ENCODE data around the gene LRRC4C.
A peak's percentile ranks its signal among the peaks of the same experiment; 100 is the strongest.

LRRC4C gene

DNA sequence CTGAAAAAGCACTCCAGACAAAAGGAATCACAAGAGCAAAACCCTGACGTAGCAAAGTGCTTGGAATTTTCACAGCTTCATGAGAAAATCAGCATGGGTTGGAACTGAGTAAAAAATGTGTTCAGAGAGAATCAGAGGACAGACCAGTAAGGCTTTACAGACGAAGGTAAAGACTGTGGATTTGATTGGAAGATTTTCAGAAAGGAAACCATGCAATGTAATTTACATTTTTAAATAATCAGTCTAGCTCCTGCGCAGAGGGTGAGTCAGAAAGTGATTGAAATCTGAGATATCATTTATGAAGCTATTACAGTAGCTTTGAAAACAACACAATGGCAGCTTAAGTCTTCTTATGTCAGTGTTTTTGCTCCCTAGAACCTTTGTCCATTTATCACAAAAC, 1122.3 kb downstream of the LRRC4C start:
- no peaks in the 10 kb centered on the region for H3K4me1 Mint-ChIP-seq (ENCODE audit: low read depth)
- H3K27ac Mint-ChIP-seq: no peak overlapping the region
- H3K36me3 Mint-ChIP-seq (ENCODE audit: low read depth): no peaks in the 10 kb centered on the region
- H3K9me3 Mint-ChIP-seq: peaks cover 16% of the 10 kb centered on the region
- DNase-seq: no peak
- H3K27me3 Mint-ChIP-seq: no peaks in the 10 kb centered on the region
- no peak overlapping the region for H3K4me3 Mint-ChIP-seq

DNA sequence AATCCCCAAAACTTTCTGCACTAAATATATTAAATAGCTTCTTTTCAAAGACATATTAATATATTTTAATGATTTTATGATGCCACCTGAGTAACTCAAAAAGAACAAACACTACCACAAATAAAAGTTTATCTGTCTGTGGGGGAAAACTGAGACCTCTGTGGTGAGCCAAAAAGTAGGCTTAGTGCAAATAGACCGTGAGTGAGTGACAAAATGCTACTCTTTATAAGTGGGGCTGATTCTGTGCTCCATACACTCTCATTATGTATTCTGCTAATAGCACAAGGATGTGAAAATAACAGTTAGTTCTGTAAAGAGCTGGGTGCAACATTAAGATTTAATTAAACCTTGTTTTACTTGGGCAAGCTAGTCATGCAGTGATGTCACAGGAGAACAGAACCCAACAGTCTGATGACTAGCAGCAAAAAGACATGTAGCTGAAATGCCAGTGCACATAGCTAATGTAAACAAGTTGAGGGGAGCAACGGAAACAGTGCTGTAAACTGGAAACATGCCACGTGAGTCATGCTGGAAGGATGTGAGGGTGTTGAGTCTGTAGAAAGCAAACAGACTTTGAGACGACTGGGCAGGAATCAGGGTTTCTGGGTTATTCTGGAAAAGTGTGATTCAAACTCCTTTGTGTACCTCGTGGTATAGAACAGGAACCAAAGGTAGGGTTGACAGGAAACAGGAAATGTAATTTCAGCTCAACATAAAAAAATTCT, 1130.4 kb downstream of the LRRC4C start:
- Mint-ChIP-seq H3K27me3 (no peaks in the 10 kb centered on the region), H3K27ac (no peak overlapping the region), H3K36me3 (ENCODE audit: low read depth) (no peaks in the 10 kb centered on the region), H3K4me3 (no peak overlapping the region), H3K9me3 (peaks cover 16% of the 10 kb centered on the region), H3K4me1 (ENCODE audit: low read depth) (no peaks in the 10 kb centered on the region)
- no peak for DNase-seq

DNA sequence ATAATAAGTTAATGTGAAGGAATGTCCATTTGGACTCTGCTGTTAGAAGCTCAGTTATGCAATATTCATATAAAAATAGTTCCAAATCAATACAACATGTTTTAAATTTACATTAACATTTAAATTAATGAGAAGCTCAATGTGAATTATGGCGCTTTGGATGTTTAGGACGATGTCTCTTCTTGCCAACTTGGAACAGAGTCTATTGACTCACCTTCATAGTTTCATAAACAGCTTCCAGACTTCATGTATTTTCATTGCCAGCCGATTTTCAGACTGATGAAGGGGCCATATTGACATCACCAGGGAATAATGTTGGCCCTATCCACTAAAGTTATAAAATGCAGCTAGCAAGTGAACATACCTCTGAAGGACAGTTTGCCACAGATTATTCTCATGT, 1136.2 kb downstream of the LRRC4C start:
- H3K9me3 Mint-ChIP-seq: peaks cover 8% of the 10 kb centered on the region
- H3K27me3 Mint-ChIP-seq: no peaks in the 10 kb centered on the region
- DNase-seq: no peak

DNA sequence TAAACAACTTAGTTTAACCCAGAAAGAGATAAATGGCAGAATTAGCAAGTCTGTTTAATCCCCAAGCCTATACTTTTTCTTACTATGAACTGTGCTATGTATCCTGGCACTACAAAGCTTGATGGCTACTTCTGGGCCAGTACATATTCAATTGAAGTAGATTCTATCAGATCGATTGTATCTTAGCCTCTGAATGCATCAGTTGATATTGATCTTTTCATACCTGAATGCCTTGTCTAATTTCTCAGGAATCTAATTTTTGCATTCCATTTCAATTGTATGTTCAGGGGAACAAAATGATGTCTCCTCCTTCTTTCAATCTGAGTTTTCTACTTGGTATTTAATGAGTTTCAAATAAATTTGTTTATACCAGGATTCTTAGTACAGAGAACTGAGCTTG, 1137.9 kb downstream of the LRRC4C start:
- no peak overlapping the region for H3K27ac Mint-ChIP-seq
- no peak for DNase-seq
- H3K36me3 Mint-ChIP-seq (ENCODE audit: low read depth): no peaks in the 10 kb centered on the region
- no peaks in the 10 kb centered on the region for H3K27me3 Mint-ChIP-seq
- peaks cover 12% of the 10 kb centered on the region for H3K9me3 Mint-ChIP-seq
- H3K4me3 Mint-ChIP-seq: no peak overlapping the region
- no peaks in the 10 kb centered on the region for H3K4me1 Mint-ChIP-seq (ENCODE audit: low read depth)

More for the DNA sequence above, 1136.2 kb downstream of the LRRC4C start:
- Mint-ChIP-seq H3K36me3 (ENCODE audit: low read depth) (no peaks in the 10 kb centered on the region), H3K4me3 (no peak overlapping the region), H3K27ac (no peak overlapping the region), H3K4me1 (ENCODE audit: low read depth) (no peaks in the 10 kb centered on the region)

DNA sequence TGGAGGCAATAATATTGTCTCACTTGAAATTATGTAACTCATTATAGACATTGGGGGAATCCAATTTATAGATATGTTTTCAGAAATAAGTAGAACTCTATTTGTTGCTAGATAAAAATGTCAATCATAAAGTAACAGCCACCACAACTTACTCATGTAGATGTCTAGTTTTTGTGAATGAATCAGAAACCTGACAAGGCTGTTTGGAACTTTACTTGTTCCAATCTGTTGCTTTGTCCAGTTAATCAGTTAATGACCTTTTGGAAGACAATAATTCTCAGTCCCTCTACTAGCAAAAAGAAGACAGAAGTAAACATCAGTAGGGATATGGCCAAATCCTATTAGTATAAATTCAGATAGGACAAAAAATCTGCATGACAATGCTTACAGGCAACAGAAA, 1143.3 kb downstream of the LRRC4C start:
- Mint-ChIP-seq H3K36me3 (ENCODE audit: low read depth) (no peaks in the 10 kb centered on the region), H3K4me1 (ENCODE audit: low read depth) (no peaks in the 10 kb centered on the region), H3K27me3 (no peaks in the 10 kb centered on the region), H3K4me3 (no peak overlapping the region), H3K27ac (no peak overlapping the region), H3K9me3 (peaks cover 20% of the 10 kb centered on the region)
- DNase-seq: no peak

DNA sequence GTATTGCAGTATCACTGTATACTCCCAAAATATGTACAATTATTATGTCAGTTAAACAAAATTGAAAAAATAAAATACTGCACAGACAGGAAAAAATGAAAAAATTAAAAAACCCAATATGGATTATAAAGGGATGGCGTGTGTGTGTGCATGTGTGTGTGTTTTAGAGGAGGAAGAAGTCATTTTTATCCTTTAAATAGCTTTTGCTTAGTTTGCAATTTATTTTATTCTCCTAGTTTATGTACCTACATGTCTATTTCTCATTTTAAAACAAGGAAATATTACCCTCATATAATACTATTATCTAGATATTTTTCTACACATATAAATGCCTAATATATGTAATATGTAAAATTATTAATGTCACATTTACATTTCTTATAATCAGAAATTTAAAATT, 1144.3 kb downstream of the LRRC4C start:
- Mint-ChIP-seq H3K9me3 (peaks cover 20% of the 10 kb centered on the region), H3K4me1 (ENCODE audit: low read depth) (no peaks in the 10 kb centered on the region), H3K36me3 (ENCODE audit: low read depth) (no peaks in the 10 kb centered on the region), H3K27me3 (no peaks in the 10 kb centered on the region), H3K27ac (no peak overlapping the region), H3K4me3 (no peak overlapping the region)
- DNase-seq: no peak

DNA sequence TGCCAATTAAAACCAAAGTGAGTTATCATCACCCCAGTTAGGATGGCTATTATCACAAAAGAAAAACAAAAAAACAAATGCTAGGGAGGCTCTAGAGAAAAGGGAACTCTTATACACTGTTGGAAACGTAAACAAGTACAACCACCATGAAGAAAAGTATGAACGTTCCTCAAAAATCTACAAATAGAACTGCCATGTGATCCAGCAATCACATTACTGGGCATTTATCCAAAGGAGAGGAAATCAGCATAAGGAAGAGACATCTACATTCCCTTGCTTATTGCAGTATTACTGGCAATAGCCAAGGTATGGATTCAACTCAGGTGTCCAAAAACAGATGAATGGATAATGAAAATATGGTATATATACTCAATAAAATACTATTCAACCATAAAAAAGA, 1145.1 kb downstream of the LRRC4C start:
- H3K4me3 Mint-ChIP-seq: no peak overlapping the region
- H3K27me3 Mint-ChIP-seq: no peaks in the 10 kb centered on the region
- no peaks in the 10 kb centered on the region for H3K4me1 Mint-ChIP-seq (ENCODE audit: low read depth)
- DNase-seq: no peak
- H3K9me3 Mint-ChIP-seq: peaks cover 20% of the 10 kb centered on the region
- no peaks in the 10 kb centered on the region for H3K36me3 Mint-ChIP-seq (ENCODE audit: low read depth)
- no peak overlapping the region for H3K27ac Mint-ChIP-seq

DNA sequence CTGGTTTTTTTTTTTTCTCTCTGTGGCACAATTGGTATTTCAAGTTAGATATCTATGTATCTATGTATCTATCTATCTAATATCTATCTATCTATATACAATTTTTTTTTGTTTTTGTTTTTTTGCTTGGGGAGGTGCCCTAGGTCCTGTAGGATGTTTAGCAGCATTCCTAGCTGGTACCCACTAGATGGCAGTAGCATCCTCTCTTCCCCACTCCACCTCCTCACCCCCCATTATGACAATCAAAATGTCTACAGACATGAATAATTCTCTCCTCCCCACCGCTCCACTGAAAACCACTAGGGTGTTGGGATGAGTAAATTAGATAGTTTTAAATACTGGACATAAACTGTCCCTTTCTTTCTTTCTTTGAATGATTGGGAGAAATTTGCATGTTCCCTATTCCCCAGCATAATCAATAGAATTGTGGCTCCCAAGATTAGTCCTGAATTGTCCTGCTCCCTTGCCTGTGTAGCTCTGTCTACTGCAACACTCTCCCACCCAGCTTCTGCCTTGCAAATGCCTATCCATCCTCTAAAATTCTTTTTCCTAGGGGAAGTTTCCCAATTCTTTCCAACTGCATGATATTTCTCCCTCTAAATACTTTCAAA, 1152.4 kb downstream of the LRRC4C start:
- Mint-ChIP-seq H3K27ac (no peak overlapping the region), H3K9me3 (peaks cover 13% of the 10 kb centered on the region), H3K4me1 (ENCODE audit: low read depth) (no peaks in the 10 kb centered on the region), H3K27me3 (no peaks in the 10 kb centered on the region), H3K36me3 (ENCODE audit: low read depth) (no peaks in the 10 kb centered on the region), H3K4me3 (no peak overlapping the region)
- DNase-seq: no peak

DNA sequence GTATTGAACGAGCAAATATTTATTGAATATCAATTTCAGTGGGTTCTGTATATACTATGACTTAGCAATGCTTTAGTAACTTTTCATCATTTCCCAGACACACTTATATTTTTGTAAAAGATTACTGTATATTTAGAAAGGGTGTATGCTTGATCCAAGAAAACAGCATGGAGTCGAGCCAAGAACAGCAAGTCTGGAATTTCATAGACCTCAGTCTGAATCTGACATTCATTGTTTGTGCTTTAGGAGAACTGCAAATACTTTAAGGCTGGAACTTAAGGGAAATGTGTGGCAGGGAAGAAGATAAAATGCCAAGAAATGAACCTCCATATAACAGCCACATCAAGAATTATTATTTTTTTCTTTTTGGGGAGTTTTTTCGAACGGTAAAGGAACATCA, 1156.8 kb downstream of the LRRC4C start:
- H3K27ac Mint-ChIP-seq: no peak overlapping the region

DNA sequence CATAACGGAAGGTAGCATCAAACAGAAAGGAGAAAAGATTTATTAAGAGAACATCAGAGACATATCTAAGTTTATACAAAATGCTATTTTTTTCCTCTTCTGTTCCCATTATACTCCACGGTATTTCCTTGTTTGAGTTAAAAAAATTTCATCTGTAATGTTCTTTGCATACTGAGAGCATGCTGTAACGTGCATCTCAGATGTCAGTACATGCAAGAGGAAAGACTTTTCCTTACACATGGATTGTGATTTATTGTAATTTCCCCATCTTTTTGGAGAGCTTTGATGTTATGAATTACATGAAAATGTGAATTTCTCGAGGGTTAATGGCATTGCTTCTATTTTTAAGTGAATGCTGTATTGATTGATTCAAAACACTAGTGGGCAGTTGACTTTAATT, 1164.0 kb downstream of the LRRC4C start:
- Mint-ChIP-seq H3K36me3 (ENCODE audit: low read depth) (no peaks in the 10 kb centered on the region), H3K9me3 (peaks cover 15% of the 10 kb centered on the region), H3K27ac (no peak overlapping the region), H3K4me3 (no peak overlapping the region), H3K27me3 (peaks cover 26% of the 10 kb centered on the region), H3K4me1 (ENCODE audit: low read depth) (peaks cover 9% of the 10 kb centered on the region)
- no peak for DNase-seq

More for the DNA sequence above, 1156.8 kb downstream of the LRRC4C start:
- Mint-ChIP-seq H3K4me3 (no peak overlapping the region), H3K4me1 (ENCODE audit: low read depth) (no peaks in the 10 kb centered on the region), H3K36me3 (ENCODE audit: low read depth) (no peaks in the 10 kb centered on the region), H3K27me3 (no peaks in the 10 kb centered on the region), H3K9me3 (peaks cover 26% of the 10 kb centered on the region)
- no peak for DNase-seq

DNA sequence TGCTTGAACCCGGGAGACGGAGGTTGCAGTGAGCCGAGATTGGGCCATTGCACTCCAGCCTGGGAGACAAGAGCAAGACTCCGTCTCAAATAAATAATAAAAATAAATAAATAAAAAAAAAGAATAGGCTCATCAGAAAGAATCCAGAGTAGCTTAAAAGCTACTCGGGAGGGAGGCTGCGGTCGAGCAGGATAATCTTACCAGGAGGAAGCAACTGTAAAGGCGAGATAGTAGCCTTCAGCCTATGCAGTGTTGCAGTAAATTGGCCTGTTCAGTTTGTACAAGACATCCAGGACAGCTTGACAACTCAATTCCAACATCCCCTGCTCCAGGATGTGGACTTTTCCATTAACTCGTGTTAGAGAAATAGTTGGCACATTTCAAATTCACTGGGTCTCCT, 1164.7 kb downstream of the LRRC4C start:
- Mint-ChIP-seq H3K4me3 (no peak overlapping the region), H3K27ac (no peak overlapping the region), H3K36me3 (ENCODE audit: low read depth) (no peaks in the 10 kb centered on the region), H3K4me1 (ENCODE audit: low read depth) (peaks cover 9% of the 10 kb centered on the region), H3K9me3 (peaks cover 15% of the 10 kb centered on the region), H3K27me3 (peaks cover 26% of the 10 kb centered on the region)
- DNase-seq: no peak

DNA sequence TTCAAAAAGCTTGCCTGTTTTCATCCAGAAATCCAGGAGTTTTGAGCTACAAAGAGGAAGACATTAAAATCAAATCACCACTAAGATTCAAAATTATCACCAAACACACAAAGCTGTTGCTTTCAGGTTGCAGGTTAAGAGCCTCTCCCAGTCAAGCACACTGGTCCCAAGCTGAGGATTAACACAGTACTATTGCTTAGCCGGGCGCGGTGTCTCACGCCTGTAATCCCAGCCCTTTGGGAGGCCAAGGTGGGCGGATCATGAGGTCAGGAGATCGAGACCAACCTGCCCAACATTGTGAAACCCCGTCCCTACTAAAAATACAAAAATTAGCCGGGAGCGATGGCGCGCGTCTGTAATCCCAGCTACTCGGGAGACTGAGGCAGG, 1165.1 kb downstream of the LRRC4C start:
- Mint-ChIP-seq H3K9me3 (peaks cover 12% of the 10 kb centered on the region), H3K27ac (no peak overlapping the region), H3K4me3 (no peak overlapping the region), H3K27me3 (peaks cover 26% of the 10 kb centered on the region), H3K36me3 (ENCODE audit: low read depth) (no peaks in the 10 kb centered on the region), H3K4me1 (ENCODE audit: low read depth) (peaks cover 9% of the 10 kb centered on the region)
- no peak for DNase-seq

DNA sequence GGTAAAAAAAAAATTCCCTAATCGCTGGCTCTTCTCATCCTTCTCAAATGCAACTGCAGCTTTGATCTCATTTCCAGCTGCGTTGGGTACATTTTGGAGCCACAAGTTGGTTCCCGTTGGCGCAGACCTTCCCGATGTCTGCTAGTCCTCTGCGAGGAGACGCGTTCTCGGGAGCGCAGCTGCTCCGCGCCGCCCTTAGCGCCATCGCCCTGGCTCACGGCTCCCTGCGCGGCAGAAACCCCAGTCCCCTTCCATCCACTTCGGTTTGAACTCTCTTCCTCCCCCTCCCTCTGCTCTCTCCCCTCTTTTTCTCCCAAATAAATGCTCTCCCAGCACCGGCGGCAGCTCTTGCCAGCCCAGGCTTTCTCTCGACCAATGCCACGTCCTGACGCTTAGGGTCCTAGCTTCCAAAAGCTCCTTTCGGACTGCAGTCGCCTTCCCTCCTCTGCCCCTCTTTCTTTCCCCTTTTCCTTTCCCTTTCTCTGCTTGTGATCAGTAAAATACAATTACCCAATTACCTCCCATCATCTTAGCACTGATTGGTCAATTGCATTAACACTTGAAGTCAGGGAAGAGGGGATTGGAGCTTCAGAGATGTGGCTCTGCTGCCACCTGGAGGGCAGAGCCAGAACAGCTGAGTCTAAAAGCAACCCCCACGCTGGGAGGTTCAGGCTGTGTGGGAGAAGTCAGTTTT, 1165.7 kb downstream of the LRRC4C start:
- Mint-ChIP-seq H3K27me3 (peaks cover 26% of the 10 kb centered on the region), H3K4me3 (peak overlapping the region; percentile 28), H3K36me3 (ENCODE audit: low read depth) (no peaks in the 10 kb centered on the region), H3K9me3 (peaks cover 10% of the 10 kb centered on the region), H3K27ac (no peak overlapping the region), H3K4me1 (ENCODE audit: low read depth) (peaks cover 9% of the 10 kb centered on the region)
- peak; percentile 33 for DNase-seq

DNA sequence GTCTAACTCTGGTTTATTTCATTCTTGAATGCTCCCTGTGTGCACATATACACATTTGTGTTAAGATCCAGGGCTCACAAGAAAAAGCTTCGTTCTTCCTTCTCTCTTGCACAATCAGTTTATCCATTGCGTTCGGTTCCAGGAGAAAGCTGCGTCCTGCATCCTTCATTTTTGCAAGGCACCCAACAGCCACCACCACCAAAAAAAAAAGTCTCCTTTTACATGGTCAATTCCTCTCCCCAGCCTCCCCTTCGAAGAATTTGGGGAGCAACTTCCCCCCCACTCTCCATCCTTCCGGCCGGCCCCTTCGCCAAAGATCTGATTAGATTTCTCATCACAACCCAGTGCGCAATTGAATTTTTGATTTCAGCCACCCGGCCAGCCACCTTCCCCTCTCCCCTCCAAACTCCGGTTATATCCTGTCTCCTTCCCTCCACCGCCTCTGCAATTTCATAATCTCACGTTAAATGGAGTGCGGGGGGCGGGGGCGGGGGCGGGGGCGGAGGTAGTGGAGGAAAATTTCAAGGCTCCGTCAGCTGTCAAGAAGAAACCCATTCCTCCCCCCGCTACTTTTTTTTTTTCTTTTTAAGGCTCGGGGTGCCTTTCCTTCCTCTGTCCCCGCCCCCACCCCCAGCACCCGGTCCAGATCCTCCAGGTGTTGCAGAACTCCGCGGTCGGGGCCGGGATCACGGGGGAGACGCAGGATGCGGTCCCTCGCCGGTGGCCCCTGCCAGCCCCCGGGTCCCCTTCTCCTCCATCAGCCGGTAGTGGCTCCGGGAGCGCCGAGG, 1166.5 kb downstream of the LRRC4C start:
- H3K4me1 Mint-ChIP-seq (ENCODE audit: low read depth): peaks cover 9% of the 10 kb centered on the region
- no peak overlapping the region for H3K4me3 Mint-ChIP-seq
- DNase-seq: no peak
- no peaks in the 10 kb centered on the region for H3K36me3 Mint-ChIP-seq (ENCODE audit: low read depth)
- H3K27me3 Mint-ChIP-seq: peaks cover 26% of the 10 kb centered on the region
- H3K27ac Mint-ChIP-seq: no peak overlapping the region
- H3K9me3 Mint-ChIP-seq: peaks cover 4% of the 10 kb centered on the region

Measured in activated T-cell treated with anti-CD3 and anti-CD28 coated beads, Interleukin-2, amount 50 U/mL, for 24 hours (primary cell).